Stimulated activated CD4-positive, alpha-beta T cell treated with anti-CD3 and anti-CD28 coated beads, Interleukin-1b, Interleukin-23, amount 100 ng/mL, for 24 hours (primary cell): ENCODE results near the gene JAML.

Experiments
- DNase-seq, 4 experiments: peaks; one replicate each; pipeline ENCODE4 v3.0.0-alpha.2; 2020; ENCODE audit warnings: low read depth in 4 of 4, low spot score in 1 of 4

The JAML gene

GRCh38 chr11:118148856-118149255 lies 76.0 kb downstream of the JAML start:
- DNase-seq, result no peak

GRCh38 chr11:118148240-118148639 lies 76.6 kb downstream of the JAML start:
- DNase-seq, result no peak

- no peak for DNase-seq
Measured at GRCh38 chr11:118147502-118147901, 77.3 kb downstream of the JAML start.

- no peak for DNase-seq
Measured at GRCh38 chr11:118146554-118146953, 78.3 kb downstream of the JAML start.

- peak; percentile 77 to 90 (median 82) for DNase-seq
Measured at GRCh38 chr11:118145285-118146227, 79.3 kb downstream of the JAML start.

GRCh38 chr11:118144301-118145268 lies 80.2 kb downstream of the JAML start:
- DNase-seq, result no peak
